PFSK-1 (cell line): ENCODE results near the gene TMPRSS9.

Experiments
- POLR2AphosphoS5 ChIP-seq: IDR thresholded peaks from 2 replicates; pipeline ENCODE4 v1.6.1; 2012; ENCODE audit warnings: low read depth, mild to moderate bottlenecking, control low read depth, low read length, moderate library complexity
- REST ChIP-seq, 2 experiments: IDR thresholded peaks; 2 replicates each; pipeline versions ENCODE4 v1.6.1 to v1.8.0; 2011 to 2012; ENCODE audit warnings: low read depth in 2 of 2, low read length in 2 of 2, control low read depth in 1 of 2, inconsistent platforms in 1 of 2, mild to moderate bottlenecking in 1 of 2, moderate library complexity in 1 of 2; ENCODE audit not compliant: insufficient read depth in 1 of 2
- SIN3A ChIP-seq: IDR thresholded peaks from 2 replicates; pipeline ENCODE4 v1.6.1; 2012; ENCODE audit warnings: mild to moderate bottlenecking, low read length, moderate library complexity, borderline replicate concordance; ENCODE audit not compliant: insufficient read depth
- TAF1 ChIP-seq: IDR thresholded peaks from 2 replicates; pipeline ENCODE4 v1.6.1; 2012; ENCODE audit warnings: low read length, control low read depth, borderline replicate concordance; ENCODE audit not compliant: insufficient read depth

- no peak for TF ChIP-seq SIN3A
- no peak for TF ChIP-seq REST (IDR thresholded peaks at IDR 0.05; ENCODE audit: insufficient read depth in 1 of 2, low read depth in 2 of 2, low read length in 2 of 2)
- TF ChIP-seq TAF1, result no peak
- no peak for TF ChIP-seq POLR2AphosphoS5
These were observed 7.9 kb upstream of the TMPRSS9 start for GRCh38 chr19:2352121-2352520.
